ENCODE measurements around the gene BTF3. TPM values are rescaled to one million over a fixed set of nuclear protein-coding genes. Genes with fewer than 3 reads are reported as not detected.
A peak's percentile ranks its signal among the peaks of the same experiment; 100 is the strongest.

BTF3 gene
- total RNA-seq, 1 donor from 2014 or later = 386 TPM

GRCh38 chr5:73542020-73542419 is 43.8 kb downstream of the BTF3 start:
- Histone ChIP-seq H3K4me1 (peaks cover 7% of the 10 kb centered on the region), H3K27ac (replicated peaks) (no peak overlapping the region), H3K27me3 (ENCODE audit: low read depth) (peaks cover 21% of the 10 kb centered on the region), H3K4me3 (no peak overlapping the region), H3K36me3 (no peaks in the 10 kb centered on the region), H3K9me3 (replicated peaks) (no peaks in the 10 kb centered on the region)
- TF ChIP-seq CTCF (IDR thresholded peaks at IDR 0.05; ENCODE audit: borderline replicate concordance) = no peak
- intact Hi-C loops (cut with micrococcal nuclease) = no loop called here
- DNase-seq = no peak

- intact Hi-C loops (cut with micrococcal nuclease) = no loop called here
- peak; percentile 19 for DNase-seq
- no peak overlapping the region for H3K27ac ChIP-seq (replicated peaks)
- peaks cover 7% of the 10 kb centered on the region for H3K4me1 ChIP-seq
- TF ChIP-seq CTCF (IDR thresholded peaks at IDR 0.05; ENCODE audit: borderline replicate concordance) = no peak
- H3K36me3 ChIP-seq = no peaks in the 10 kb centered on the region
- peaks cover 12% of the 10 kb centered on the region for H3K27me3 ChIP-seq (ENCODE audit: low read depth)
- no peak overlapping the region for H3K4me3 ChIP-seq
- H3K9me3 ChIP-seq (replicated peaks) = no peaks in the 10 kb centered on the region
Measured at GRCh38 chr5:73544429-73545402, 46.5 kb downstream of the BTF3 start.

GRCh38 chr5:73545403-73545779 is 47.1 kb downstream of the BTF3 start:
- no peak for TF ChIP-seq CTCF (IDR thresholded peaks at IDR 0.05; ENCODE audit: borderline replicate concordance)

GRCh38 chr5:73550016-73550415 is 51.8 kb downstream of the BTF3 start:
- no peaks in the 10 kb centered on the region for H3K9me3 ChIP-seq (replicated peaks)
- H3K27ac ChIP-seq (replicated peaks) = no peak overlapping the region
- intact Hi-C loops (cut with micrococcal nuclease) = no loop called here
- no peak for TF ChIP-seq CTCF (IDR thresholded peaks at IDR 0.05; ENCODE audit: borderline replicate concordance)
- H3K27me3 ChIP-seq (ENCODE audit: low read depth) = no peaks in the 10 kb centered on the region
- peaks cover 2% of the 10 kb centered on the region for H3K4me1 ChIP-seq
- H3K36me3 ChIP-seq = peaks cover 43% of the 10 kb centered on the region
- no peak for DNase-seq
- H3K4me3 ChIP-seq = no peak overlapping the region

More at GRCh38 chr5:73545403-73545779, 47.1 kb downstream of the BTF3 start:
- Histone ChIP-seq H3K27me3 (ENCODE audit: low read depth) (peaks cover 7% of the 10 kb centered on the region), H3K27ac (replicated peaks) (no peak overlapping the region), H3K4me1 (peaks cover 7% of the 10 kb centered on the region), H3K4me3 (no peak overlapping the region), H3K36me3 (no peaks in the 10 kb centered on the region), H3K9me3 (replicated peaks) (no peaks in the 10 kb centered on the region)
- intact Hi-C loops (cut with micrococcal nuclease) = no loop called here
- no peak for DNase-seq

GRCh38 chr5:73552642-73553041 is 54.4 kb downstream of the BTF3 start:
- H3K27ac ChIP-seq (replicated peaks) = no peak overlapping the region
- H3K36me3 ChIP-seq = peaks cover 70% of the 10 kb centered on the region
- intact Hi-C loops (cut with micrococcal nuclease) = no loop called here
- DNase-seq = no peak
- no peaks in the 10 kb centered on the region for H3K27me3 ChIP-seq (ENCODE audit: low read depth)
- no peaks in the 10 kb centered on the region for H3K9me3 ChIP-seq (replicated peaks)
- no peak overlapping the region for H3K4me3 ChIP-seq
- TF ChIP-seq CTCF (IDR thresholded peaks at IDR 0.05; ENCODE audit: borderline replicate concordance) = no peak
- no peaks in the 10 kb centered on the region for H3K4me1 ChIP-seq

Other genes with a start within 250 kb of the BTF3 start
- gene FOXD1, start 49.7 kb upstream of the BTF3 start, total RNA-seq = 0.19 TPM
- 12.8 TPM for gene ANKRA2, start 67.2 kb downstream of the BTF3 start, total RNA-seq
- 10.2 TPM for gene UTP15, start 67.3 kb downstream of the BTF3 start, total RNA-seq
- 2.1 TPM for gene ARHGEF28, start 127.8 kb downstream of the BTF3 start, total RNA-seq